DND-41 (cell line): ENCODE results near the gene SIRPA.

ENCODE experiments used
- EZH2 ChIP-seq: IDR thresholded peaks from 3 replicates; pipeline ENCODE4 v1.6.1; 2012; ENCODE audit warnings: borderline replicate concordance, low read depth, mild to moderate bottlenecking, moderate library complexity, low read length, inconsistent platforms; ENCODE audit not compliant: severe bottlenecking
- TF ChIP-seq, protein P1 (sequence below): IDR thresholded peaks from 2 replicates; pipeline ENCODE4 v1.5.1; 2012; ENCODE audit warnings: borderline replicate concordance, low read length, moderate library complexity, mild to moderate bottlenecking; ENCODE audit not compliant: poor library complexity, severe bottlenecking; ENCODE audit errors: extremely low read depth

DNA sequence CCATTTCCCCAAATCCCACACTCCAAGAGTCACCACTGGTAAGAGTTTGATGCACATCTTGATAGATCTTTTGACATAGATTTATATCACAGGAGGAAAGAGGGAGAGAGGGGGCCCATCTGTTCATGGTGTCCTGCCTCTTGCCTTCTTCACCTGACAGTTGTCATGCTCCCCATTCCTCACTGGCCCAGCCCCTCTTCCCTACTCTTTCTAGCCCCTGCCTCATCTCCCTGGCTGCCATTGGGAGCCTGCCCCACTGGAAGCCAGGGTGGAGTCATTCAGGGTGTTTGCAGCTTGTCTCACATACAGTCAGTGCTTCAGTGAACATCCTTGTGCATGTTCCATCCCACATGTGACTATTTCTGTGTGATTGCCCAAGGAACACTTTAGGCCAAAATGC is 27.6 kb downstream of the SIRPA start:
- TF ChIP-seq, protein P1, sequence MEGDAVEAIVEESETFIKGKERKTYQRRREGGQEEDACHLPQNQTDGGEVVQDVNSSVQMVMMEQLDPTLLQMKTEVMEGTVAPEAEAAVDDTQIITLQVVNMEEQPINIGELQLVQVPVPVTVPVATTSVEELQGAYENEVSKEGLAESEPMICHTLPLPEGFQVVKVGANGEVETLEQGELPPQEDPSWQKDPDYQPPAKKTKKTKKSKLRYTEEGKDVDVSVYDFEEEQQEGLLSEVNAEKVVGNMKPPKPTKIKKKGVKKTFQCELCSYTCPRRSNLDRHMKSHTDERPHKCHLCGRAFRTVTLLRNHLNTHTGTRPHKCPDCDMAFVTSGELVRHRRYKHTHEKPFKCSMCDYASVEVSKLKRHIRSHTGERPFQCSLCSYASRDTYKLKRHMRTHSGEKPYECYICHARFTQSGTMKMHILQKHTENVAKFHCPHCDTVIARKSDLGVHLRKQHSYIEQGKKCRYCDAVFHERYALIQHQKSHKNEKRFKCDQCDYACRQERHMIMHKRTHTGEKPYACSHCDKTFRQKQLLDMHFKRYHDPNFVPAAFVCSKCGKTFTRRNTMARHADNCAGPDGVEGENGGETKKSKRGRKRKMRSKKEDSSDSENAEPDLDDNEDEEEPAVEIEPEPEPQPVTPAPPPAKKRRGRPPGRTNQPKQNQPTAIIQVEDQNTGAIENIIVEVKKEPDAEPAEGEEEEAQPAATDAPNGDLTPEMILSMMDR: no peak
- no peak for TF ChIP-seq EZH2
